ENCODE measurements around the gene TNFSF4.
"Not testable (repeated sequence)": the region's sequence is repeated elsewhere in the genome, so short reads cannot be mapped to it uniquely, and the experiment has no call there.

Gene TNFSF4, protein sequence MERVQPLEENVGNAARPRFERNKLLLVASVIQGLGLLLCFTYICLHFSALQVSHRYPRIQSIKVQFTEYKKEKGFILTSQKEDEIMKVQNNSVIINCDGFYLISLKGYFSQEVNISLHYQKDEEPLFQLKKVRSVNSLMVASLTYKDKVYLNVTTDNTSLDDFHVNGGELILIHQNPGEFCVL

DNA sequence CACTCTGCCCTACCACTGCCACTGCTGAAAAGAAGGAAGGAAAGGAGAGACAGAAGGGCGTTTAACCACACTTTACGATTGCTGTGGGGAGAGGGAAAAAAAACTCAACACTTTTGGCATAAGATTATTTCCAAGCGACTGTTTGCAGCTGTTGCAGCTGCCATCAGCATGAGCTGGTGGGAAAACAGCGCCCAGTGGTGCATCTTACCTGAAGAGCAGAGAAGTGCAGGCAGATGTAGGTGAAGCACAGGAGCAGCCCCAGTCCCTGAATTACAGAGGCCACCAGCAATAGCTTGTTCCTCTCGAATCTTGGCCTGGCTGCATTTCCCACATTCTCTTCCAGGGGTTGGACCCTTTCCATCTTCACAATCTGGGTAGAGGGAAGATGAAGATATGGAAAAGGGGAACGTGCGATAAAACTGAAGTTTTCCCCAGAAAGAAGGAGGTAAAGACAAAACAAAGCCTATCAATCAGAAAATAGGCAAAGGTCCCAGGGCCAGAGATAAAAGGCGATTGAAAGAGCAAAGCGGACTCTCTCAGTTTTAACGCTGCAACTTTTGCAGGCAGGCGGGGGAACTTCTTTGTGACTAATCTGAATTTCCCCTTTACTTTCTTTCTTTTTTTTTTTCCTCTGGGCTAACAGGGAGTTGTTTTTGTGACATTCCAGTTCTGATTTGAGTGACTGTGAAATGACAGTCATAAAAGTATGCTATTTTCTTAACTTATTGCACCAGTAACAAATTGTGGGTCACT, at the start of gene TNFSF4:
Gene TNFSF4 (minus strand): TSS at position 516 of the 753 bp plus-strand sequence. CDS start 155 bp downstream, at position 361.
- no peak for DNase-seq

DNA sequence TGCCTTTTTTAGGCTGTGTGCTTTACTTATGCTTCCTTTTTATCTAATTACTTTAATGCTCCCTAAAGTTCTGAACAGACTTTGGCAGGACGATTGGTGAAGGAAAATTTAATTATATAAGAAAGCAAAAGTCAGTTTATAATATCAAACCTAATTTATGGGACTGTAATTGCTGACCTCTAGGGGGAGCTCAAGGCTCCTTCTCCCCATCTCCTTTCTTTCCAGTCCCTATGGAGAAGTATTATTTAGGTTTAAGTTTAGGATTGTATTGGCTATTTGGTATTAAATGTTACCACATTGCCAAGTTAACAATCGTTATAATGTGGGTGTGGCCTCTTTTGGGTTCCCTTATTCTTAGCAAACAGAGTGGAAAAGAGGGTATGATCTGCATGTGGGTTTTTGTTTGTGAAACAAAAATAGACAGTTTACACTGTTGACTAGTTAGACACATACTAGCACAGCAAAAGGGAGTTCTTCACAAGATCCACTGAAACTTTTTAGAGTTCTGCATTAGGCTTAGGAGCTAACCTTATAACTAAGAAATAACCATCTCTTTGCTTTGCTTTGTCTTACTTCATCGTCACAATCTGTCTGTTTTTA, 48.2 kb upstream of the TNFSF4 start:
- DNase-seq = no peak

DNA sequence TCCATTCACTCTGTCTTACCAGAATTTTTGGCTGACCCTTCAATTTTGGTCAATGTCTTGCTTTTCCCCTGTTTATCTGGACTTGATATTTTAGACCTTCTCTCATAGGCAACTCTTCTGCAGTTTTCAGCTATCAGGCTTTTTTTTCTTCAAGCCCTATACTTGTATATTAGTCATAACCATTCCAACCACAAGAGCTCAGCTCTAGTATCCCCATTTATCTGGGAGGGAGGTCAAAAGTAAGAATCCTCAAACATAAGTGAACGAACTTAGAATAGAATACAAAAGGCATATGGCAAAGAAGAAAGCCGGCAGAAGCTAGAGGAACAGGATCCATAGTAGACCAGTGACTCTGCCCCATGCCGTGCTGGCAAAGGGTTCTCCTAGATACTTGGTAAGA, 45.9 kb upstream of the TNFSF4 start:
- DNase-seq = no peak

DNA sequence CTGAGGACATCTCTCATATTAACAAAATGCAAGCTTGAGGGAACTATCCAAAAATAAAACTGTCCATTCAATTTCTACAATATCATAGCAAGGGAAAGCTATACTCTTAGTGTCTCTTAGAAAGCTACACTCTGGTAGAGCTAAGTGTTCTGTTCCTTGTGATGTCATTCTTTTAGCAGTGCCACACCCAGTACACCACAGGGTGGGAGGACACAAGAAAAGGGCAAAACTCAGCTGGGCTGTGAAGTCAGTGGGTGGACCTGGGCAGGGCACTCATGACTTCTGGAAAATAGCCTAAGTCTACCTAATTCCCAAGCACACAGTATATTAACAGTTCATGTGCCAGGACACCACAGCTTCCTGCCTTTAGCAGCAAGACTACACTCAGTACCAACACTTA, 42.2 kb upstream of the TNFSF4 start:
- no peak for DNase-seq

DNA sequence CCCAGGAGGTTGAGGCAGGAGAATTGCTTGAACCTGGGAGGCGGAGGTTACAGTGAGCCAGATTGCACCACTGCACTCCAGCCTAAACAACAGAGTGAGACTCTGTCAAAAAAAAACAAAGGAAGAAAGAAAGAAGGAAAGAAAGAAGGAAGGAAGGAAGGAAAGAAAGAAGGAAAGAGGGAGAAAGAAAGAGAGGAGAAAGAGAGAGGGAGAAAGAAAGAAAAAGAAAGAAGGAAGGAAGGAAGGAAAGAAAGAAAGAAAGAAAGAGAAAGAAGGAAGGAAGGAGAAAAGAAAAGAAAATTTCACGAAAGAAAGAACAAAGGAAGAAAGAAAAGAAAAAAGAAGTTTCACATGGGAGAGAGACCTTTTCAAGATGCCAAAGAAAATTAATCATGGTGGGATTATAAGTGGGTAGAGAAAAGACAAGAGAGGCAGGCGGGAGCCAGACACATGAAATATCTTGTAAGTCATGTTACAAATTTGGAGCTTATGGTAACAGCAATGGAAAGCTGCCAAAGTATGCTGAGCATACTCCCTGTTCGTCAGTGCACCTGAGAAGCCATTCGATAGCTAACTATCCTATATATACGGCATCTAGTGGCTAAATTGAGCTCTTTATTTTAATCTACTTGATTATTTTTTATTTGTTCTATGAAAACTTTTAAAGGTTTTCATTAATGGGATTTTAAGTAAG, 41.3 kb upstream of the TNFSF4 start:
- no peak for DNase-seq

DNA sequence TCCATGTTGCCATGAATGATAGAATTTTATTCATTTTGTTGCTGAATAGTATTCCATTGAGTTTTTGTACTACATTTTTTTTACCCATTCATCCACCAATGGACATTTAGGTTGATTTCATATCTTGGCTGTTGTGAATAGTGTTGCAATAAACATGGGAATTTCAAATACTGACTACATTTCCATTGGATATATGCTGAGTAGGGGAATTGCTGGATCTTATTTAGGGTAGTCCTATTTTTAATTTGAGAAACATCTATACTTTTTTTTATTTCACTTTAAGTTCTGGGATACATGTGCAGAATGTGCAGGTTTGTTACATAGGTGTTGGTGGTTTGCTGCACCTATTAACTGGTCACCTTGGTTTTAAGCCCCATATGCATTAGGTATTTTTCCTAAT, 38.8 kb upstream of the TNFSF4 start:
- DNase-seq = no peak

DNA sequence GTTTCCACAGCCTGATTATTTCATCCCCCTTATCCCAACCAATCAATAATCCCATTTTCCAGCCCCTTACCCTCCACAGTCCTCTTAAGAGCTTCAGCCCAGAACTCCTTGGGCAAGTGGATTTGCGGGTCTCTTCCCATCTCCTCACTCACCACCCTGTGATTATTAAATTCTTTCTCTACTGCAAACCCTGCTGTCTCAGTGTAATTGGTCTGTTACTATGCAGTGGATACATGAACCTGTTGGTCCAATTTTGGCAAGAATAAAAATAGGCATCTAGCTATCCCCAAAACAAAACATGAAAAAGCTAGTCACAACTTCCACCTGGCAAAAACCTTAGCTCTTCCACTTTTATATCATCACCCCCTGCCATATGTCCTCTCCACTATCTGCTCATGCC, 36.2 kb upstream of the TNFSF4 start:
- DNase-seq = no peak

DNA sequence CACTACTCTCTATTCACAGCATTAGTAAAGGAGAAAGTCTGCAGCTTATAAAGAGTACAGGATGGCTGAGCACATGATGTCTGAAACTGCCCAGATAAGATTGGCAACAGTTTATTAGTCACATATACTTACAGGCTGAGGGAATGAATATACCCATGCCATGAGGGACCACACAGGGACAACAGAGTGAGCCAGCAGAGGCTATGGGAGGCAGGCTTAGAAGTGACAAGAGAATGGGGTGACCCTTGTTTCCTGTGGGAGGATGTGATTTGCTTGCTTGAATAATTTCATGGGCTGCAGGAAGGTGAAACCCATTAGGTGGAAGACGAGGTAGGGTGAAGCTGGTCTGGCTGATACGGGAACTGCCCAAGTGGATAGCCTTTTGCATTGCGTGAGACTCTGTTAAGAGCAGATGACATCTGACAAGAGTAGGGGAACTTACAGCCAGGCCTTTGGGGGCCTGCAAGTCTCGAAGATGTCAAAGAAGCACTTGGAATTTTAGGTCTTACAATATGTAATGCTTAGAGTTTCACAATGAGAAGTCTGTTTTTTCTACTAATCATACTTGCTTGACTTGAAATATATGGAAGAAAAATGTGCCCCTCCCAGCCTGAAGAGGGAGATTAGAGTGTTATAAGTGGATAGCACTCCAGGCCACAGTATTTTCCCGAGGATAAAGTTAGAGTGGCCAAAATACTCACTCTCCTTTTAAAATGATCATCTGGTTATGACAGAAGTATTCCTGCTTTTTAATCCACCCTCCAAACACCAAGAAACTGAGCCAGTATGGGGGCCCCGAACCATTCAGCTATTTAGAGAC, 34.6 kb upstream of the TNFSF4 start:
- DNase-seq = no peak

DNA sequence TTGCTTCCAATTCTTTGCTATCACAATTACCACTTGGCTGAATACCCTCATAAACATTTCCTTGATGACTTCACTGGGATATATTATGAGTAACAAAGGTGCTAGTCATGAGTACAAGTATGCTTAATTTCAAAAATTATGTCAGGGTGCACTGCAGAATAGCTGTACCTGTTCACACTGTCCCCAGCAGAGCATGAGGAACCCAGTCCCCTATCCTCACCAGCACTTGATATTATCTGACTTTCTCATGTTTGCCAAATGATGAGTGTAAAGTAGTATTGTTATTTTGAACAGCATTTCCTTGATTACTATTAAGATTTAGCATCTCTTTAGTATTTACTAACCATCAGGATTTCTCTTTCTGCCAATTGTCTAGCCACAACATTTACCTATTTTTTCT, 33.5 kb upstream of the TNFSF4 start:
- no peak for DNase-seq

DNA sequence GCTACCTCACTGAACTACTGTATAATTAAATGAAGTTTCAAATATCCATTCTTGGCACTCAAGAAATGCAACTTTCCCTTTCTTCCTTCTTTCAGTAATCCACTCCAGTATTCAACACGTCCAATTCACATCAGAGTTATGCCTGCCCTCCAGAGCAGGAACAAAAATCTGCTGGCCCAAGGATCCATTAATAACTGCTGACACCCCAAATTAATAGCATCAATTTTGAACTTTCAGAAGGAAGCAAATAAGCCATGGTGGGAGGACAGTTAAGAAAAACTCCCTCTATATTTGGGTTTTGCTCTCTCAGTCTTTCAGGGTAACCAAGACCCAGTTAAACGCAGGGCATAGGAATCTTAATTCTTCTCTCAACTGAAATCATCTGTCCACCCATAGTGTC, 31.9 kb upstream of the TNFSF4 start:
- no peak for DNase-seq

DNA sequence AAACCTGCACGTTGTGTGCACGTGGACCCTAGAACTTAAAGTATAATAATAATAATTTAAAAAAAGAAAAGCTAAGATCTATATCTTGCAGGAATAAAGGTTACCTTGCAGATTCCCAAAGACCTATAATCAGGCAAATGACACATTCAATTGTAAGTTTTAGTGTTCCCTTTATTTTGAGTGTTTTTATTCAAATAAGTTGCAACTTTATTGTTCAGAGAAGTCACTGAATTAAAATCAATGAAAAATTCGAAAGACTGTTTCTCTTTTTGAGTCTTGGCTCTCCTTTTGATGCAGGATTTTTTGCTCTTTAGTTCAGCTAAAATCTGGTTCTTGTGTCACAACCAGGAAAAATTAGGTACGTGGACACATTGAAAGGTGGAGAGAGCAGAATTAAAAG, 27.8 kb upstream of the TNFSF4 start:
- no peak for DNase-seq

DNA sequence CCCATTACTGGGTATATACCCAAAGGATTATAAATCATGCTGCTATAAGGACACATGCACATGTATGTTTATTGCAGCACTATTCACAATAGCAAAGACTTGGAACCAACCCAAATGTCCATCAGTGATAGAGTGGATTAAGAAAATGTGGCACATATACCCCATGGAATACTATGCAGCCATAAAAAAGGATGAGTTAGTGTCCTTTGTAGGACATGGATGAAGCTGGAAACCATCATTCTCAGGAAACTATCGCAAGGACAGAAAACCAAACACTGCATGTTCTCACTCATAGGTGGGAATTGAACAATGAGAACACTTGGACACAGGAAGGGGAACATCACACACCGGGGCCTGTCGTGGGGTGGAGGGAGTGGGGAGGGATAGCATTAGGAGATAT, 27.3 kb upstream of the TNFSF4 start:
- DNase-seq = not testable (repeated sequence)

DNA sequence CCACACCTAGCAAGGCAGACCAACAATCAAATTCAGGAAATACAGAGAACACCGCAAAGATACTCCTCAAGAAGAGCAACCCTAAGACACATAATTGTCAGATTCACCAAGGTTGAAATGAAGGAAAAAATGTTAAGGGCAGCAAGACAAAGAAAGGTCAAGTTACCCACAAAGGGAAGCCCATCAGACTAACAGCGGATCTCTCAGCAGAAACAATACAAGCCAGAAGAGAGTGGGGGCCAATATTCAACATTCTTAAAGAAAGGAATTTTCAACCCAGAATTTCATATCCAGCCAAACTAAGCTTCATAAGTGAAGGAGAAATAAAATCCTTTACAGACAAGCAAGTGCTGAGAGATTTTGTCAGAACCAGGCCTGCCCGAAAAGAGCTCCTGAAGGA, 21.9 kb upstream of the TNFSF4 start:
- not testable (repeated sequence) for DNase-seq

DNA sequence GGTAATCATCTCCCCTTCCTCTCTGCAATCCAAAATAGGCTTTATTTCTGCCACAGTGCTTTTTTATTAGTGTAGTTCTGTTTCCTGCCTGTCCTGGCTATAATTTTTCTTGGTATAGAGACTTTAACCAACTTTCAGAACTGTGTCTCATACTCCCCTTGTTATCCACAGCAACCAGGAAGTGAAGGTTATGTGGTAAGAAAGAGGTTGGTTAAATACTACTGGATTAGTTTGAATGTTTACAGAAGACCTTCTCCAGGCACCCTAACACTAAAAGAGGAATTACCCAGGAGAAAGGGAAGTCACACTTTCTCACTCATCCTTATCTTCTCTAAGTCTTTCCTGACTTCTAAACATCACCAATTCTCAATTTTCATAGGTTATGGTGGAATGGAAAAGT, 17.8 kb upstream of the TNFSF4 start:
- no peak for DNase-seq

DNA sequence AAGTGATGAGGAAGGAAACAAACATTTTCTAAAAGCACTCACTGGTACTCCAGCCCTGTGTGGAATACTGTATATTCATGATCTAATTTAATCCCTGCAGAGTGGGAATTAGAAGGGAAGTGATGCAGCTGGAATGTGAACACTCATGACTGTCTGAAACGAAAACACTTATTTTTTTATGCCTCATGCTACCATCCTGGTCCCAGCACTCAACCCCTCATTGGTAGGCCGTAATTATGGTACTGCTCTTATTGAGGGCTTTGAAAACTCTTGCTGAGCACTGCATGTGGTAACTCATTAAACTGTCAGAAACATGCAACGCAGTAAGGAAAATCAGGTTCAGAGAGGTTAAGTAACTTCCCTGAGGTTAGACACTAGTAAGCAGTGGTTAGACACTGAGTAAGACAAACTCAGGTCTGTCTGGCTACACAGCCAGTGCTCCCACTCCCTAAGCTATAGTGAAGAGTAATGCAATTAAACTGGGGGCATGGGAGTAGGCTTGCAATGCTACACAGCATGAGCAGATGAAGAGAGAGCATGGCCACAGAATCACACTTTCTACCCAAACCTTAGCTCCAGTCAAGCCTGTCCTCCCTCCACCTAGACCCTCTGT, 17.3 kb upstream of the TNFSF4 start:
- no peak for DNase-seq

DNA sequence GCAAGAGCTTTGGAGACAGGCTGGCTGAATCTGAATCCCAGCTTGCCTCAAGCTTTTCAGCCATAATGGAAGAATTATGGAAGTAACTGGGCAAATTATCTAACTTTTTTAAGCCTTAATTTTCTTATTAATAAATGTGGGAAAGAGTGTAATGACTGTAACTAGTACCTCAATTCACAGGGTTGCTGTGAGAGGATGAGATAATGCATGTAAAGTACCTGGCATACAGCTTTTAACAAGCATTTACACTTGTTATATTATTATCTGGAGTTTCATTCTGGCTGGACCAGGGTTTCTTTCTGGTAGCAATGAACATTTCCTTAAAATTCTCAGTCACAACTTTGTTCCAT, 15.9 kb upstream of the TNFSF4 start:
- no peak for DNase-seq

DNA sequence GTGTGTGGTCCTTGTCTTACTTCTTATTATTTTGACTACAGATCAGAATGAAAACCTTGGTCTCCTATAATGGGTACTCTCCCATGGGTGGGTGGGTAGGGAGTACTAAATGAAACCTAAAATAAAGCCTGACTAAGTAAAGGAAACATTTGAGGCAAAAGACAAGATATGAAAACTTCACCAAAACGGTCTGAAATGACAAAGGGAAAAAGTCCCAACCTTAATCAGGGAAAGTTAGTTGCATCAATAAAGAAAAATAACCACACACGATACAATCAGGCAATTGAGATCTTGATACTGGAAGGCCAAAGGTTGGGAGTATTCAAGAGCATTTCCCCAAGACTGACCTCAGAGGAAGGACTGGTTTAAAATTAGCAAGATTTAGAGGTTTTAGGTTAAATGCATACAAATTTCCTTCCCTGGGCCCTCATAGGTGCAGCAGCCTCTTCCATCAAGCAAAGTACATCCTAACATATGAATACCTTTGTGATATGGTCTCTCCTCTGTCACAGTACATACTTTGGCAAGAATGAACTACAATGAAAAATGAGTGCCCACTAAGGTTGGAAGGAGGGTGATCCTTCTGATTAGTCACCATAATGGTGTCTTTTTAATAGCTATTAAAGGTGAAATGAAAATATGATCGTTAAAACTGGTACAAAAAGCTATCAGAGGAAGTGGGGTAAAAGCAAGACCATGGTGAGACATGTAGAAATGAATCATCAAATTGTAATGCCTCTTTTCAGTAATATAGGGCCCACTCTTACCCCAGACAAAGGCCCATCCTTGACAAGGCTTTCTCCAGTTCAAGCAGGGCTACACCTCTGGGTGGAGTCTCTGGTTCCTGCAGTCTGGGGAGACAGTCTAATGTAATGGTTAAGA, 15.3 kb upstream of the TNFSF4 start:
- no peak for DNase-seq

DNA sequence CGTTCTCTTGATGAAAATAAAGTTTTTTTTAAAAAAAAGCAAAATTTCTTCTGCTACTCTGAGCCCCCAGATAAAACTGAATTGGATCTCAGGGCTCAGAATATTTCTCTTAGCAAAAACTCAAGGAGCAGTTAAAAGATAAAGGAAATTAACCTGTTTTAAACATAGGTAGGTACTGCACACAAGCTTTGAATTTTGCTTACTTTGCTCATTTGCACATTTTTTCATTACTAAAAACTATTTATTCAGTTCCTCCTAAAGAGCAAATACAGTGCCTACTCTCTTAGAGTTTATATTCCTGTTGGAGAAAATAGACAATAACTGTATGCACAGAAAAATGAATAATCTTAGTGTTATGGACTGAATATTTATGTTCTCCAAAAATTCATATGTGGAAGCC, 13.0 kb upstream of the TNFSF4 start:
- DNase-seq = no peak

DNA sequence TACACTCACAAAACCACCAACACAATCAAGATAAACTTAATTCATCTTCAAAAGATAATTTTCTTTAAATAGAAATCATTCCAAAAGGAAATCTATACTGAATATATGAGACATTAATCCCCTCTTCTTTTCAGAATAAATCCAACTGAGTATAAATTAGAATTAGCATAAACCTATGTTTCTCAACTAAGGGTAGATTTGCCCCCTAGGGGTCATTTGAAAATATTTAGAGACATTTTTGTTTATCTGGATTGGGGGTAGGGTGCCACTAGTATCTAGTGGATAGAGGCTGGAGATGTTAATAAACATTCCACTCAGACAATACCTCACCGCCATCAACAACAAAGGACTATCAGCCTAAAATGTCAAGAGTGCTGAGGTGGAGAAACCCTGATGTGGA, 6.5 kb upstream of the TNFSF4 start:
- DNase-seq = no peak

DNA sequence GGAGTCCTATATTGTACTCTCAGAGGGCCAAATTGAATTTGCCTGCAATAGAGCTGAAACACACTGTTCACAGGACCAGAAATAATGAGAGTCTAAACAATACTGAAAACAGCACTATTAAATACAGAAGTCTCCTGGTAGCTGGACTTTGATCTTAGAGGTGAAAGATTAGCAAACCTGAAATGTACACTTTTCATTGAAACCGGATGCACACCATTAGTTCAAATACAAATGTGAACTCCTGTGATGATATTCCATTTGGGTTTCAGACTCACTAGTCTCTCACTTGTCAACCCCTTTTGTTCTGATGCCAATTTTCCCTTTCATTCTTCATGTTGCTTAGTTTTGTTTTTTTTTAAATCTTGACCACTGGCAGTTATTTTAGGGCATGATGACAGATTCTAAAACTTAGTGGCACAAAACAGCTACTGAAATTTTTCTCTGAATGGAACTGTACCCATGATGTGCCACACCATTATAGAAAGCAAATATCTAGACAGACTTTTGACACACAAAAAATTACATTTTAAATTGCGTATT, 5.9 kb upstream of the TNFSF4 start:
- DNase-seq = no peak

DNA sequence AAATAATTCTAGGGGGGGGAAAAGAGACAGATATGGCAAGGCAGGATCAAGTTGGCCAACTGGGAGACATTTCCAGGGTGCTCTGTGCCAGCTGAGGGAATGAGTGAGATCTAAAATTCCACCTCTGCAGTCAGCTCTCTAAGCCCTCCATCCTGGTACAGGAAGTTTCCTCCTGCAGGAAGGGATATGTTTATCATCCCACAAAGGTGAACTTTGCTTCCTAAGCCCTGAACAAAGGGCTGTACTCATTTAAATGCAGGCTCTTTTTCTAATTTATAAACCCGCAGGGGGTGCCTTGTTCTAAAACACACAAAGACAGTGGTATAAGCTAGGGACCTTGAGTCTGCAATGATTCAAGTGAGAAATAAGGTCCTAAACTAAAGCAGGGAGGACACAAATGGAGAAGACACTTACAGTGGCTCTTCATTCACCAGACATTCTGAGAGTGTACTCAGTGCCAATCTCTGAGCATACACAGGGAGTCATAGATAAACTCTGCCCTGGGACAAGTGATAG, 3.6 kb upstream of the TNFSF4 start:
- DNase-seq = no peak
